AG04449 (cell line): ENCODE measurements around the gene SERTAD4.

Experiments
- CTCF ChIA-PET: fragments of 350-600 bp; formaldehyde crosslinking; extraction: SDS; loops from one replicate; lab custom pipeline; 2021; ENCODE audit warnings: antibody characterized with exemption; lab: Yijun Ruan, JAX
- POLR2A ChIA-PET: fragments of 400-600, 350-600 bp; formaldehyde crosslinking; extraction: SDS; loops from one replicate; lab custom pipeline; 2020; ENCODE audit warnings: antibody characterized with exemption, inconsistent platforms; lab: Yijun Ruan, JAX
- DNase-seq: peaks from one replicate; pipeline ENCODE4 v3.0.0-alpha.2; 2010; ENCODE audit warnings: low read depth, low spot score
- H3K4me3 ChIP-seq: 2 replicates; pipeline ENCODE4 v1.5.1; 2011; ENCODE audit warnings: low read depth, mild to moderate bottlenecking, control low read depth, low read length
- TF ChIP-seq, protein P1 (sequence below): IDR thresholded peaks from one replicate; pipeline ENCODE4 v1.5.1; 2011; ENCODE audit warnings: mild to moderate bottlenecking, moderate library complexity, low read length, control low read depth, inconsistent platforms; ENCODE audit not compliant: insufficient read depth; ENCODE audit errors: missing control alignments

SERTAD4 gene

DNA sequence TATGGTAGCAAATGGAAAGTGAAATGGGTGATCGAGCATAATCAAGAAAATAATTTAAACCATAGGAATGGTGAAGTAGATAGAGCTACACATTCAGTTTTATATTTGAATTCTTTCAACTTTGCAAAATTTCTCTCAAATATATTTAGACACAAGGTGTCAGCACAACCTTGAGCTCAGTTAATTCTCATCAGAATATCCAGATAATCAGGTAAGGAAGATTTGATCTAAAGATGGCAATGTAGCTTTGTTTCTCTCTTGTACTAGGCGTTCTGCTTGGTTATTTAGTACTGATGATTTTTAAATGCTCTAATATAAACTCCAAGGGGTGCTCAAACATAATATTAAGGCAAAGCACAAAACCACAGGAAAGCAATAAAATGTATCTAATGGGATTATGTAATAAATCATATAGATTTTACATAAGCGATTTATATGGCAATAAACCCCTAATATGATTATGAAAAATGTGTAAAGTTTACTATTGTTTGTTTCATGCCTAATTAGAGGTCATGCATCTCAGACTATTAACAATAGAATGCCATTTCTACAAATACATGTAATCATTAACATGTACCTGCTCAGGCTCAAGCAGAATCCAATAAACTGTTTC lies 32.4 kb upstream of the SERTAD4 start:
- no peak for DNase-seq
- POLR2A ChIA-PET: no interaction called here
- no peak overlapping the region for H3K4me3 ChIP-seq
- CTCF ChIA-PET: interaction anchor here (1.4 kb wide), 1 partner anchor 110 kb away, joined by 5 read pairs; no protein-coding TSS in a partner anchor
- TF ChIP-seq, protein P1, sequence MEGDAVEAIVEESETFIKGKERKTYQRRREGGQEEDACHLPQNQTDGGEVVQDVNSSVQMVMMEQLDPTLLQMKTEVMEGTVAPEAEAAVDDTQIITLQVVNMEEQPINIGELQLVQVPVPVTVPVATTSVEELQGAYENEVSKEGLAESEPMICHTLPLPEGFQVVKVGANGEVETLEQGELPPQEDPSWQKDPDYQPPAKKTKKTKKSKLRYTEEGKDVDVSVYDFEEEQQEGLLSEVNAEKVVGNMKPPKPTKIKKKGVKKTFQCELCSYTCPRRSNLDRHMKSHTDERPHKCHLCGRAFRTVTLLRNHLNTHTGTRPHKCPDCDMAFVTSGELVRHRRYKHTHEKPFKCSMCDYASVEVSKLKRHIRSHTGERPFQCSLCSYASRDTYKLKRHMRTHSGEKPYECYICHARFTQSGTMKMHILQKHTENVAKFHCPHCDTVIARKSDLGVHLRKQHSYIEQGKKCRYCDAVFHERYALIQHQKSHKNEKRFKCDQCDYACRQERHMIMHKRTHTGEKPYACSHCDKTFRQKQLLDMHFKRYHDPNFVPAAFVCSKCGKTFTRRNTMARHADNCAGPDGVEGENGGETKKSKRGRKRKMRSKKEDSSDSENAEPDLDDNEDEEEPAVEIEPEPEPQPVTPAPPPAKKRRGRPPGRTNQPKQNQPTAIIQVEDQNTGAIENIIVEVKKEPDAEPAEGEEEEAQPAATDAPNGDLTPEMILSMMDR: no peak

DNA sequence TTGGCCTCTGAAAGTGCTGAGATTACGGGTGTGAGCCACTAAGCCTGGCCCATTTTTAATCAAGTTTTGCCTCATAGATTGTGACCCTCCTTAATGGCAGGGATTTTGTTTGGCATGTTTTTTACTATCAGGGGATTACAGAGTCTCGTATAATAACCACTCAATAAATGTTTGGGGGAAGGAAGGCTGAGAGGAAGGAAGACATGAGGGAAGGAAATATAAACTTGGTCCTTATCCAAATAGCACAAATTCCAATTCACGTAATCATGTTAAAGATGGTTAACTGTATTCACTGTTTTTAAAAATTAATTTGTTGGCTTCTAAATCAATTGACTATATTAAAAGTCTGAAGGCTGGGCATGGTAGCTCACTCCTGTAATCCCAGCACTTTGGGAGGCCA lies 30.9 kb upstream of the SERTAD4 start:
- CTCF ChIA-PET: no interaction called here
- DNase-seq: no peak
- POLR2A ChIA-PET: no interaction called here
- no peak overlapping the region for H3K4me3 ChIP-seq
- TF ChIP-seq, protein P1: no peak

DNA sequence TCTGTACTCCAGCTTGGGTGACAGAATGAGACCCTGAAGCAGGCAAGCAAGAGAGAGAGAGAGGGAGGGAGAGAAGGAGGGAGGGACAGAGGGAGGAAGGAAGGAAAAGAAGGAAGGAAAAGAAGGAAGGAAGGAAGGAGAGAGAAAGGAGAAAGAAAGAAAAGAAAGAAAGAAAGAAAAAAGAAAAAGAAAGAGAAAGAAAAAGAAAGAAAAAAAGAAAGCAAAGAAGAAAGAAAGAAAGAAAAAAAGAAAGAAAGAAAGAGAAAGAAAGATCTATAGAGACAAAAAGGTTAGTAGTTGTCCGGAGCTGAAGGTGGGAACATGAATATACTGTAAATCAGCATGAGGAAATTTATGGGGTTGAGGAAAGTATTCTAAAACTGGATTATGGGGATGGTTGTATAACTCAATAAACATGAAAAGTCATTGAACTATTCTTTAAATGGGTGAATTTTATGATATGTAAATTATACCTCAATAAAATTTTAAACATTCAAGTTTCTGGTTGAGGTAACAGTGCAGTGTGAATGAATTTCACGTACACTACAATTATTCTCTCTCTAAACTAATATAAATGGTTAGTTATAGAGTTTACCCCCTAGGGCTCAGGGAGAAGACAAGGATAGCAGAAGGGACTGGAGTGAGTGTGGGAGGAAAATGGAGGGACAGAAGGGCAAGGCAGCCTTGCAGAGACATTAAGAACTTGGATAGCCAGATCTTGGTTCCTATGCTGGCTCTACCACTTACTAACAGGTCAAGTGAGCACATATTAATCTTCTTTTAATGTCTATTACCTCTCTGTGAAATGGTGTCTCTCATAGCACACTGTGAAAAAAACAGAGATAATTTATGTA lies 24.8 kb upstream of the SERTAD4 start:
- ChIA-PET POLR2A (no interaction called here), CTCF (no interaction called here)
- DNase-seq: no peak
- TF ChIP-seq, protein P1: no peak
- H3K4me3 ChIP-seq: no peak overlapping the region

DNA sequence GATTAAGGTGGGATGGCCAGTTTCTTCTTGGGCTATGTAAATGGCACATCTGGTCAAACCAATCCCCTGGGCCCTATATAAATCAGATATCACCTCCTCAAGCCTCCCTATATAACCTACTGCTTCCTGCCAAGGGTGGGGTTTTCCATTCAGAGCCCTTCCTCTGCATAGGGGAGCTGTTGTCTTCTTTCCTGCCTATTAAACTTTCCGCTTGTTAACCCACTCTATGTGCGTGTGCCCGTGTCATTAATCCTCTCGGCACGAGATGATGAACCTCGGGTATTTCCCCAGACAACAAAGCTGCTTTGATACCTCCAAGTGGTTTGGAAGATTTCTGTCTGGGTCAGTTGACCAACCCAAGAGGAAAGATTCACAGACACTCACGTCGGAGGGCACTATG lies 19.3 kb upstream of the SERTAD4 start:
- H3K4me3 ChIP-seq: no peak overlapping the region
- TF ChIP-seq, protein P1: no peak
- POLR2A ChIA-PET: no interaction called here
- no peak for DNase-seq
- CTCF ChIA-PET: no interaction called here

DNA sequence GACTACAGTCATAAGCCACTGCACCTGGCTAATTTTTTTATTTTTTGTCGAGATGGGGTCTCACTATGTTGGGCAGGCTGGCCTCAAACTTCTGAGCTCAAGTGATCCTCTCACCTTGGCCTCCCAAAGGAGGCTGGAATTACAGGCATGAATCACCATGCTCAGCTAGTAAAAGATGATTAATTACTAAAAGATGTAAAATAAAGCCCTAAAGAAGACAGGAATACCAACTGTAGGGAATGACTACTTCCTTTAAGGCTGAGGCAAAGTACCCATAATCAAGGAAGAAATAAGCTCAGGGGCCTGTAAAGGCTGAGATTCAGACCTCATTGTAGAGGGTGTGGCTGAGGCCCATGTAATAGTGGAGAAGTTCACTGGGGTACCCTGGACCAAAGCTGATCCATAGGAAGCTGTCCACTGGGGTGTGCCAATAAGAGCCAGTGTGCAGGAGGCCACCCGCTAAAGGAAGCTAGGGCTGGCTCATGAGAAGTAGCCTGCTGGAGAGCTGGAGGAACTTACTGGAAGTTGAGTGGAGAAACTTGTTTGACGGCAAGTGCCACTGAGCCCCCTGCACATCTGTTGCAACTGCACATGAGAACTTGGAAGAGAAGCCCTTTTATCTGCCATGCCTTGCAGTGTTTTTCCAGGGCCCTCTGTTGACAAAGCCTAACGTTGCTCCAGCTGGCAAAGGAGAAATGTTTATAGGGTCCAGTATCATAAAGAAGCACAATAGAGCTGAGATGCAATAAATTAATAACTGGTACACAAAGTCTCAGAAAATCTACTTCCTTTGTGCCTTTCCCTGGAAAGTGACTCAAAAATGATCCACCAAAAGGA lies 17.8 kb upstream of the SERTAD4 start:
- TF ChIP-seq, protein P1: no peak
- ChIA-PET POLR2A (no interaction called here), CTCF (interaction anchor here (1.4 kb wide), 1 partner anchor 71 kb away, joined by 5 read pairs; no protein-coding TSS in a partner anchor)
- H3K4me3 ChIP-seq: no peak overlapping the region
- no peak for DNase-seq

DNA sequence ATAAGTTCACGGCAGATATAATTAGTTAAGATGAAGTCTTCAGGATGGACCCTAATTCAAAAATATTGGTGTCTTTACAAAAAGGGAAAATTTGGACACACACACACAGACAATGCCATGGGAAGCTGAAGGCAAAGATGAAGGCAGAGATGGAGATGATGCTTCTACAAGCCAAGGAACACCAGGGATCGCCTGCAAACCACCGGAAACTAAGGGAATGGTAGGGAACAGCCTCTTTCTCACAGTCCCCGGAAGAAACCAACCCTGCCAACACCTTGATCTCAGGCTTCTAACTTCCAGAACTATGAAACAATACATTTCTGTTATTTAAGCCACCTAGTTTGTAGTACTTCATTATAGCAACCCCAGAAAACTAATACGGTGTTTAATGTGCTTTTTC lies 15.1 kb upstream of the SERTAD4 start:
- ChIA-PET CTCF (no interaction called here), POLR2A (no interaction called here)
- no peak for DNase-seq
- TF ChIP-seq, protein P1: no peak
- no peak overlapping the region for H3K4me3 ChIP-seq
